Hepatocyte (in vitro differentiated cells): ENCODE measurements around the gene NDUFA11. TPM values are rescaled to one million over a fixed set of nuclear protein-coding genes. Genes with fewer than 3 reads are reported as not detected.

Source experiments
- DNase-seq: peaks from one replicate; pipeline ENCODE4 v3.0.0-alpha.2; 2016; ENCODE audit warnings: low spot score
- H2AFZ ChIP-seq: fragments of 200-600 bp; sonication (generic); 2 replicates; pipeline ENCODE4 v1.6.0; 2016; ENCODE audit warnings: antibody characterized with exemption, mild to moderate bottlenecking
- H3K27ac ChIP-seq: fragments of 200-600 bp; sonication (generic); 2 replicates; pipeline ENCODE4 v1.5.1; 2016; ENCODE audit warnings: mild to moderate bottlenecking
- H3K27me3 ChIP-seq: fragments of 200-600 bp; sonication (generic); 2 replicates; pipeline ENCODE4 v1.6.1; 2016
- H3K36me3 ChIP-seq: fragments of 200-600 bp; sonication (generic); replicated peaks from 2 replicates; pipeline ENCODE4 v1.5.1; 2016; ENCODE audit warnings: low read depth; ENCODE audit not compliant: insufficient read depth
- H3K4me1 ChIP-seq: fragments of 200-600 bp; sonication (generic); 2 replicates; pipeline ENCODE4 v1.5.1; 2016; ENCODE audit warnings: mild to moderate bottlenecking, moderate library complexity; ENCODE audit not compliant: insufficient read depth
- H3K4me2 ChIP-seq: fragments of 200-600 bp; sonication (generic); 2 replicates; pipeline ENCODE4 v1.6.0; 2016
- H3K4me3 ChIP-seq: fragments of 200-600 bp; sonication (generic); 2 replicates; pipeline ENCODE4 v1.5.1; 2016; ENCODE audit warnings: mild to moderate bottlenecking
- H3K79me2 ChIP-seq: fragments of 200-600 bp; sonication (generic); 2 replicates; pipeline ENCODE4 v1.6.0; 2017; ENCODE audit warnings: mild to moderate bottlenecking
- H3K9me2 ChIP-seq: fragments of 200-600 bp; sonication (generic); replicated peaks from 2 replicates; pipeline ENCODE4 v1.6.0; 2017; ENCODE audit warnings: mild to moderate bottlenecking; ENCODE audit not compliant: insufficient read depth
- H3K9me3 ChIP-seq: fragments of 200-600 bp; sonication (generic); 2 replicates; pipeline ENCODE4 v1.5.1; 2016; ENCODE audit warnings: low read depth, mild to moderate bottlenecking
- H4K20me1 ChIP-seq: fragments of 200-600 bp; sonication (generic); 2 replicates; pipeline ENCODE4 v1.6.0; 2016; ENCODE audit warnings: mild to moderate bottlenecking; ENCODE audit not compliant: insufficient read depth, poor library complexity, severe bottlenecking
- CTCF ChIP-seq: fragments of 200-600 bp; sonication (generic); IDR thresholded peaks from 2 replicates; pipeline ENCODE4 v1.5.1; 2016; ENCODE audit warnings: antibody characterized with exemption, mild to moderate bottlenecking; ENCODE audit not compliant: poor library complexity
- EZH2 ChIP-seq: fragments of 200-600 bp; sonication (generic); IDR thresholded peaks from 2 replicates; pipeline ENCODE4 v1.6.1; 2016; ENCODE audit warnings: antibody characterized with exemption, mild to moderate bottlenecking, borderline replicate concordance
- EZH2phosphoT487 ChIP-seq: fragments of 200-600 bp; sonication (generic); IDR thresholded peaks from one replicate; pipeline ENCODE4 v1.6.1; 2018; ENCODE audit warnings: antibody characterized with exemption, mild to moderate bottlenecking, low read depth, moderate library complexity; ENCODE audit not compliant: unreplicated experiment, severe bottlenecking
- WGBS: methylation state at CpG from one replicate; pipeline ENCODE4 v1.1.6; 2016; ENCODE audit warnings: low lambda C conversion rate; ENCODE audit errors: missing lambda C conversion rate; 5-methylcytosine and 5-hydroxymethylcytosine counted together
- polyA plus RNA-seq: library from polyadenylated mRNA; unstranded; fragments of >200 nt; fragmentation: Nextera tagmentation; extraction: Ambion mirVana; gene quantifications from 2 replicates; pipeline ENCODE4 v1.2.1, GENCODE V29; 2016
- total RNA-seq: library from RNA; depleted of rRNA; stranded (reverse); fragments of >200 nt; gene quantifications from 2 replicates; pipeline ENCODE4 v1.2.3, GENCODE V29; 2014

NDUFA11 gene
- total and polyA plus RNA-seq, 2 experiments from 2014 or later, result 158 to 441 TPM

GRCh38 chr19:5910638-5910907, 7.0 kb upstream of the NDUFA11 start:
- Histone ChIP-seq H3K9me3 (no peaks in the 10 kb centered on the region), H3K9me2 (no peaks in the 10 kb centered on the region), H3K36me3 (no peaks in the 10 kb centered on the region), H2AFZ (no peak overlapping the region), H3K4me2 (no peak overlapping the region), H3K27ac (no peak overlapping the region), H4K20me1 (no peaks in the 10 kb centered on the region), H3K27me3 (no peaks in the 10 kb centered on the region), H3K4me3 (no peak overlapping the region), H3K79me2 (peaks cover 9% of the 10 kb centered on the region), H3K4me1 (peaks cover 20% of the 10 kb centered on the region)
- DNase-seq, result no peak
- TF ChIP-seq EZH2 (no peak), CTCF (no peak), EZH2phosphoT487 (no peak)
- WGBS, result 100% methylated on average over 1 of the region's 1 CpG

GRCh38 chr19:5908773-5909442, 5.3 kb upstream of the NDUFA11 start:
- Histone ChIP-seq H4K20me1 (no peaks in the 10 kb centered on the region), H3K27ac (no peak overlapping the region), H2AFZ (no peak overlapping the region), H3K4me3 (no peak overlapping the region), H3K36me3 (no peaks in the 10 kb centered on the region), H3K79me2 (peaks cover 14% of the 10 kb centered on the region), H3K4me1 (peaks cover 3% of the 10 kb centered on the region), H3K4me2 (no peak overlapping the region), H3K27me3 (no peaks in the 10 kb centered on the region), H3K9me2 (no peaks in the 10 kb centered on the region), H3K9me3 (no peaks in the 10 kb centered on the region)
- TF ChIP-seq CTCF (no peak), EZH2phosphoT487 (no peak), EZH2 (no peak)
- 84% methylated on average over 13 of the region's 14 CpGs for WGBS
- DNase-seq, result no peak

GRCh38 chr19:5907241-5907640, 3.7 kb upstream of the NDUFA11 start:
- Histone ChIP-seq H4K20me1 (no peaks in the 10 kb centered on the region), H3K9me3 (no peaks in the 10 kb centered on the region), H3K4me3 (no peak overlapping the region), H3K79me2 (peaks cover 27% of the 10 kb centered on the region), H3K36me3 (no peaks in the 10 kb centered on the region), H2AFZ (no peak overlapping the region), H3K27ac (no peak overlapping the region), H3K4me2 (no peak overlapping the region), H3K9me2 (no peaks in the 10 kb centered on the region), H3K4me1 (peaks cover 4% of the 10 kb centered on the region), H3K27me3 (no peaks in the 10 kb centered on the region)
- TF ChIP-seq EZH2 (no peak), EZH2phosphoT487 (no peak), CTCF (no peak)
- 89% methylated on average over 5 of the region's 5 CpGs for WGBS
- no peak for DNase-seq
